NCI-H2227 treated with DMSO at 0.1 percent for 48 hours (cell line): ENCODE results near the gene ARL6IP1.
"Not testable (repeated sequence)": the region's sequence is repeated elsewhere in the genome, so short reads cannot be mapped to it uniquely, and the experiment has no call there.

Experiments used
- DNase-seq: peaks from one replicate; lab custom pipeline; 2025; lab: John Stamatoyannopoulos, UW

ARL6IP1 gene

GRCh38 chr16:18799500-18799899, 1.8 kb downstream of the ARL6IP1 start:
- DNase-seq: no peak

GRCh38 chr16:18797746-18798145, 3.6 kb downstream of the ARL6IP1 start:
- no peak for DNase-seq

DNA sequence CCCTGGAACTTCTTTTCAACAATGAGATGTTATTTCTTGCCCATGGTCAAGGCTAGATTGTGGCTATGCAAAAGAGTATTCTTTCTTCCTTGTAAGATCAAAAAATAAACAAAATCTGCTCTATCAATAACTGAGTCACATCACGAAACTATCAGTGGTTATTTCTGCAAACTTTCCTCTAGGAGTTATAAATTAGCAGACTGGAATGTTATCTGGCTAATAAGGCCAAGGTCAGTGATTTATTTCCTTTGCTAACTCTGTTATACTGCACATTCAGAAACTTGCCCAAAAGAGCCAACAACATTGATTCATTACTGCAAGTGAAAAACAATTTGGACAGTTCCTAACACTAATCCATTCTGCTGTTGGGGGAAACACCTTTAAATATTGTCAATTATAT, 5.0 kb downstream of the ARL6IP1 start:
- no peak for DNase-seq

DNA sequence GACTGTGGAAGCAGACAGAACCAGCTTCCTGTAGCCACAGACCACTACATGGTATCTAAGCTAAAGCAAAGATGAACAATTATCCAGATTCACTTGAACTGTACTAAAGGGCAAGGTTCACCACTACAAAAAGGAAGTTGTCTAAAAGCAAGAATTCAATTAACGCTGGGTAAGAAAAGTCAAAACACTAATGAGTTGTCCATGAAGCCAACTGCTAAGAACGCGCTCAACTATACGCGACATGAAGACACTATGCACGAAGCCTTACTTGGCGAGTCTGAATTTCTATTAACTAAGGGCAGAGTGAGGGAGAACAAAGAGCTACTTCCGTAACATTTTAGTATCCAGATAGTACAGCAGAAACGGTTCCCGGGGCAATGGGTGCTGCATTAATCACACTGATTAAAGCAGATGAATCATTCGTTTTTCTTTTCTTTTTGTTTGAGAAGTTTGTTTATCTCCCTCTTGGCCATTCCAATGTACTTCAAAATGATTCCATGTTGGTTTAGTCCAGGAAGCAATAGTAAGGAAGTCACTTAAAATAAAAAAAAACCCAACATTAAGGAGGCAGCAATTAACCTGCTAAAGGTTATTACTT, 8.4 kb downstream of the ARL6IP1 start:
- no peak for DNase-seq

DNA sequence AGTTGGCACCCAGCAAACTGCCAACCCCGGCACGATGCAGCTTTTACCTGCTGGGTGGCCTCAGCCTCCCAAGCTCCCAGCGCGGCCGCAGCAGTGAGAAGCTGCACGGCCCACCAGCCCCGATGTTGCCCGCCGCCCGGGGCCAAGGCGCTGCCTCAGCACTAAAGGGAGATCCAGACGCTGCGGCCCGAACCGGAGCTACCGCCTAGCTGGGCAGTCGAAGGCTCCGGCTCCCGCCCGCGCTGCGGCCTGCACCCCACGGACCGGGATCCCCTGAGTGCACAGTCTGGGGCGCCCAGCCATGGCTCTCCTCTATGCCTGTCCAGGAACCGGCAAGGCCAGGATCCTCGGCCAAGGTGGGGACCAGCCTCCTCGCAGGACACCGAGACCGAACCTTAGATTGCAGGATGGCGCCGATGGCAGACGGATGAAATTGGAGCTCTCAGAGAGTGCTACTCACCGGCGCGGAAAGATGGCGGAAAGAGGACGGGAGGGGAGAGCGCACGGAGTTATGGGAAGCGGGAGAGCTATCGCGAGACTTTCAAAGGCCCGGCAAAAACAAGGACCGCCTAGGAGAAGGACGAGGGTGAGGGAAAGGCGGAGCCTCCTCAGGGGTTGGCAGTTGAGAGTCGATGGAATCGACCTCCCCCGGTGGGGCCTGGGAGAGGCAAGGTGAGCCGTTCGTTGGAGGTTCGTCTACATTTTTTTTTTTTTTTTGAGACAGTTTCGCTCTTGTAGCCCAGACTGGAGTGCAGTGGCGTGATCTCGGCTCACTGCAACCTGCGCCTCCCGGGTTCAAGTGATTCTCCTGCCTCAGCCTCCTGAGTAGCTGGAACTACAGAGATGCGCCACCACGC, 11.3 kb downstream of the ARL6IP1 start, which contains the start of gene RPS15A:
Gene RPS15A (minus strand): TSS at position 485 of the 857 bp plus-strand sequence. CDS start 1,221 bp downstream, outside the sequence.
- DNase-seq: peak; percentile 96

DNA sequence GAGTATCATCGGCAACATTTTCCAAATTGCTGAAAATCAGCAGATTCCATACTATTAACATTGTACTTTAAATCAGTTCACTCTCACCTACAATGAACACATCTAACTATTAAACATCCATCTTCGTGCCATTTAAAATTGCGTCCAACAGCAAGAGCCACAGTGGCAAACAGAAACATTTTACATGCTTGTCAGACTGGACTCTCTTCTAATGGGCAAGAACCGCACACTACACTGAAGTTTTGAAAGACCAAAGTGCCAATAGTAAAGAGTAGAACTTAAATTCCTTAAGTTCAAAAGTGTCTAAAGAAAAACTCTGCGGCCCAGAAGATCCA, 11.9 kb downstream of the ARL6IP1 start:
- DNase-seq: no peak

DNA sequence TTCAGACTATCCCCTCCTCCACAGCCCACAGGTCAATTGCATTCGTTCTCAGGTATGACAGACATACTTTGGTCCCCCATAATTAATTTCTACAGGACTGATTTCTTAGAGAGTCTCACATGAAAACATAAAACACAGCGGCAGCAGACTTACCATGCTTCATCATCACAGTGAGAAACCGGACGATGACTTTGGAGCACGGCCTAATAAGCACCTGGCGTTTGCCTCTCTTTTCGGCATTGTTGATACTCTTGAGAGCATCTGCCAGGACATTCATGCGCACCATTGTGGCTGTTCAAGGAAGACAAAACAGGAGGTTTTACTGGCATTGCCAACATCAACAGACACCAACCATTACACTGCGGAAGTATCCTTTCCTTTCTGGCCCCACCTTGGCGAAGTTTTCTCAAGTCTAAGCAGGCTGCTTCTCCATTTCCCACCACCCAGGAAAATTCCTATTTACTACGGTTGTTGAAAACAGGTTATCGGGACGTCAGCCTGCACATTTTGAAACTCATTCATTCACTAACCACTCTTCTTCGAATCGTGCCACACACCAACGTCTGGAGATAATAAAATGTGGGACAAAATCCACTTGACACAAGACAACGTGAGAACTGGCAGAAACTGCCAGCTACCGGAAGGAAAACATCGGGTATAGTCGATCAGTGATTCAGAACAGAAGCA, 12.4 kb downstream of the ARL6IP1 start:
- DNase-seq: no peak

- no peak for DNase-seq
Measured at GRCh38 chr16:18784917-18785623, 16.3 kb downstream of the ARL6IP1 start.

GRCh38 chr16:18783430-18784341, 17.7 kb downstream of the ARL6IP1 start:
- no peak for DNase-seq

- no peak for DNase-seq
Measured at GRCh38 chr16:18782697-18783429, 18.5 kb downstream of the ARL6IP1 start.

DNA sequence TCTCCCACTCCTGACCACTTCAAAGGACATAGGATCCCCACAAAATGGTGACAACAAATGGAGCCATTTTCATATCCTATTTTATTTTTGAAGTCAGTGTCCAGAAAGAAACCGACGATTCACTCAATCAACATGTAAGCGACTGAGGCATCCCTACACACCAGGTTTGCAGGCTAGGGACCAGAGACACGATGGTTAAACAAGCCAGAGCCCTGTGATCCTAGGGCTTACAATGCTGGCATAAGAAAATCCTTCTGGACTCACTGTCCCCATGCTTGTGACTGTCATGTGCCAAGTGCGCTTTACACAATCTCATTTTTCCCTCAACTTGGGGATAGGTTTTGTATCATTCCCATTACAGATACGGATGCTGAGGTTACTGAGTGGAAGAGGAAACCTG, 20.1 kb downstream of the ARL6IP1 start:
- DNase-seq: not testable (repeated sequence)

DNA sequence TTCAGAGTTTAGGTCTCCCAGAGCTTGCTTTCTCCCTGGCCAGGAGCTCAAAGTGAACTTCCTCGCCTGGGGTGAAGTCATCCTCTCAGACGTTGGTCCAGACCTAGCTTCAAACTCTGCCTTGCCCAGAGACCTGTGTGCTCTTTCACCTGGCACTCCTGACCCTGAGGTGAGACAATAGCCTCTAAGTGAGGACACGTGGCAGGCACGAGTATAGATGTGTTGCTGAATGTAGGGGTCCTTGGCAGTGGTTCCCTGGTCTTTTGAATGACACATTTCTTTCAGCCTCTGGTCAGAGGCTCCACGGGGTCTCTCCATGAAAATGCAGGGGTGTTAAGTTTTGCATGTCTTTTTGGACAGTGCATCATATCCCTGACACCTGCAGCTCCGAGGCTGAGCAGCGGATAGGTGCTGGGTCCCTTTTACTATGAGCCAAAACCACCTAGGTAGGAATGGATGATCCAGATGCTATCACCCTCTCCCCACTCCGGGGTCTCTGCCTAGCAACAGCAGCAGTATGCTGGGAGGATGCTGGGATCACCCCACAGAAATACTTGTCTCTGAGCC, 20.8 kb downstream of the ARL6IP1 start:
- DNase-seq: not testable (repeated sequence)

GRCh38 chr16:18777664-18778063, 23.7 kb downstream of the ARL6IP1 start:
- not testable (repeated sequence) for DNase-seq

DNA sequence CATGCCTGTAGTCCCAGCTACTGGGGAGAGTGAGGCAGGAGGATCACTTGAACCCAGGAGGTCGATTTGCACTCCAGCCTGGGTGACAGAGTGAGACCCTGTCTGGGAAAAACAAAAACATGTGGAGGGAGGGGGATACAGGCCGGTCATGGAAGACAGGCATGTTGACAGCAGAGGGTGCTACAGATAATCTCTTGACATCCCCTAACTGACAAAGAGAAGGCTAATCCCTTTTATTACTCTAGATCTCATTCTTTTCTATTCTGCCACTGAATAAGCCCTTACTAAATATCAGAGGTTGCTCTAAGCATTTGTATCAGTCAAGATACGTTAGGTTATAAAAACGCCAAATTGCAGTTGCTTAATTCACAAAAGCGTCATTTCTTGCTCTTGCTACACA, 25.0 kb downstream of the ARL6IP1 start:
- DNase-seq: not testable (repeated sequence)

DNA sequence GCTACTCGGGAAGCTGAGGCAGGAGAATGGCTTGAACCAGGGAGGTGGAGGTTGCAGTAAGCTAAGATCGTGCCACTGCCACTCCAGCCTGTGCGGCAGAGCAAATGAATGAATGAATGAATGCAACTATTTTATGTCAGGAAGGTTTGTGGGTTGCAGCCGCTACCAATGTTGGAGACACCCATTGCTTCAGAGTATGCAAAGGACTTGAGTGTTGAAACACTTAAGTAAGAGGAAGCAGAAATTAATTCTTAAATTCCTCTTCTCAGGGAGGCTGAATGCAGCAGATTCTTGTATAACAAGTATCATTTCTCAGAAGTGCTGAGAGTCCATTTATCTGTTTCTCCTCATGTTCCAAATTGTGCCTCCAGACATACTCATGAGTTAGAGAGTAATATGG, 26.7 kb downstream of the ARL6IP1 start:
- not testable (repeated sequence) for DNase-seq

- not testable (repeated sequence) for DNase-seq
Measured at GRCh38 chr16:18772171-18772570, 29.2 kb downstream of the ARL6IP1 start.

DNA sequence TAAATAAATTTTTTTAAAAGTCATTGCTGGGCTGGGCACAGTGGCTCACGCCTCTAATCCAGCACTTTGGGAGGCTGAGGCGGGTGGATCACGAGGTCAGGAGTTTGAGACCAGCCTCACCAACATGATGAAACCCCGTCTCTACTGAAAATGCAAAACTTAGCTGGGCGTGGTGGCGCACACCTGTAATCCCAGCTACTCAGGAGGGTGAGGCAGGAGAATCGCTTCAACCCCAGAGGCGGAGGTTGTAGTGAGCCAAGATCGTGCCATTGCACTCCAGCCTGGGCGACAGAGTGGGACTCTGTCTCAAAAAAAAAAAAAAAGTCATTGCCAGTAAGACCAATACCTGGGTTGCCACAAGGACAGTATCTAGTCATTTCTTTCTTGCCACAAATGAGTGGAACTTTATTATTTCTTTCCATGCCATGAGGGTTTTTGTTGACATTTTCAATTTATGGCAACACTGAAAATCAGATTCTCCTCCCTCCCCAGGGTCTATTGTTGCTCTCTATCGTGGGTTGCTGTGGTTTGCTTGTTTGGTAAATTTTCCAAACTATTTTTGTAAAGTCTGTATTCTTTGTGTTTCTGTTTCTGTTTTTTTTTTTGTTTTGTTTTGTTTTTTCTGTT, 30.9 kb downstream of the ARL6IP1 start:
- not testable (repeated sequence) for DNase-seq

DNA sequence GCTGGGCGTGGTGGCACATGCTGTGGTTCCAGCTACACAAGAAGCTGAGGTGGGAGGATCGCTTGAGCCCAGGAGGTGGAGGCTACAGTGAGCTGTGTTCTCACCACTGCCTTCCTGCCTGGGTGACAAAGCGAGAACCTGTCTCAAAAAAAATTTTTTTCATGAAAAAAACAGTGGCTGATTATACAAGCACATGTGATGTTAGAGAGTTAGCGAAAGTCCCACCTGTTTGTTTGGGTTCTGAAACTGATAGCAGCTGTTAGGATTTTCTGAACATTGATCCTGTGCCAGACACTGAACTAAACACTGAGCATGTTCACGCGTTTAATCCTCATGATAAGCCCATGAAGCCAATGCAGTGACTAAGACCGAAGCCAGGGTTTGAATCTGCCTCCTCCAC, 34.1 kb downstream of the ARL6IP1 start:
- DNase-seq: not testable (repeated sequence)

GRCh38 chr16:18762713-18763112, 38.6 kb downstream of the ARL6IP1 start:
- DNase-seq: not testable (repeated sequence)
